ENCODE measurements around the gene ASCL3. TPM values are rescaled to one million over a fixed set of nuclear protein-coding genes. Genes with fewer than 3 reads are reported as not detected.

The ASCL3 gene
- polyA plus RNA-seq, 1 donor from 2014 or later, result not detected

- no peaks in the 10 kb centered on the region for H3K36me3 ChIP-seq (ENCODE audit: insufficient read depth, low read length)
Observed at GRCh38 chr11:8956860-8957259, 14.0 kb upstream of the ASCL3 start.

GRCh38 chr11:8948886-8949285 is 6.1 kb upstream of the ASCL3 start:
- no peaks in the 10 kb centered on the region for H3K36me3 ChIP-seq (ENCODE audit: insufficient read depth, low read length)
- no peak overlapping the region for H3K27ac ChIP-seq (ENCODE audit: low read length)
- H3K9me2 ChIP-seq (ENCODE audit: insufficient read depth, low read length), result no peaks in the 10 kb centered on the region
- no peaks in the 10 kb centered on the region for H4K20me1 ChIP-seq (ENCODE audit: insufficient read depth)
- H3K79me2 ChIP-seq (replicated peaks; ENCODE audit: insufficient read depth, low read length), result no peaks in the 10 kb centered on the region
- no peak overlapping the region for H2AFZ ChIP-seq (ENCODE audit: low read depth, low read length)
- no peak overlapping the region for H3K4me2 ChIP-seq (ENCODE audit: low read length)
- no peaks in the 10 kb centered on the region for H3F3A ChIP-seq (ENCODE audit: insufficient read depth, low read length, poor library complexity, severe bottlenecking)
- no peaks in the 10 kb centered on the region for H3K9me3 ChIP-seq (ENCODE audit: low read length)
- no peak overlapping the region for H3K4me3 ChIP-seq (ENCODE audit: low read length)
- no peaks in the 10 kb centered on the region for H3K27me3 ChIP-seq (ENCODE audit: insufficient read depth, low read depth, low read length)
- no peak overlapping the region for H3K9ac ChIP-seq (ENCODE audit: low read length)
- TF ChIP-seq EZH2 (IDR thresholded peaks at IDR 0.05; ENCODE audit: borderline replicate concordance, insufficient read depth, low read length, poor library complexity, severe bottlenecking), result no peak
- no peak for TF ChIP-seq EP300 (conservative IDR thresholded peaks at IDR 0.05; ENCODE audit: poor library complexity, severe bottlenecking)
- TF ChIP-seq RAD21 (conservative IDR thresholded peaks at IDR 0.05), result no peak
- TF ChIP-seq SMC3 (conservative IDR thresholded peaks at IDR 0.05; ENCODE audit: poor library complexity), result no peak
- TF ChIP-seq MXI1 (conservative IDR thresholded peaks at IDR 0.05; ENCODE audit: poor library complexity, severe bottlenecking), result no peak
- no peak for TF ChIP-seq TAF1 (IDR thresholded peaks at IDR 0.05; ENCODE audit: low read depth)
- TF ChIP-seq REST (IDR thresholded peaks at IDR 0.05; ENCODE audit: borderline replicate concordance), result no peak

More at GRCh38 chr11:8956860-8957259, 14.0 kb upstream of the ASCL3 start:
- Histone ChIP-seq H3K79me2 (replicated peaks; ENCODE audit: insufficient read depth, low read length) (peaks cover 2% of the 10 kb centered on the region), H4K20me1 (ENCODE audit: insufficient read depth) (no peaks in the 10 kb centered on the region), H3K9me3 (ENCODE audit: low read length) (no peaks in the 10 kb centered on the region), H3K27me3 (ENCODE audit: insufficient read depth, low read depth, low read length) (no peaks in the 10 kb centered on the region), H2AFZ (ENCODE audit: low read depth, low read length) (no peak overlapping the region), H3K4me3 (ENCODE audit: low read length) (no peak overlapping the region), H3F3A (ENCODE audit: insufficient read depth, low read length, poor library complexity, severe bottlenecking) (no peaks in the 10 kb centered on the region), H3K4me2 (ENCODE audit: low read length) (no peak overlapping the region), H3K9ac (ENCODE audit: low read length) (no peak overlapping the region), H3K9me2 (ENCODE audit: insufficient read depth, low read length) (no peaks in the 10 kb centered on the region), H3K27ac (ENCODE audit: low read length) (no peak overlapping the region)
- TF ChIP-seq CTCF (IDR thresholded peaks at IDR 0.05; ENCODE audit: poor library complexity, severe bottlenecking) (no peak), EP300 (conservative IDR thresholded peaks at IDR 0.05; ENCODE audit: poor library complexity, severe bottlenecking) (no peak), REST (IDR thresholded peaks at IDR 0.05; ENCODE audit: borderline replicate concordance) (no peak), EZH2 (IDR thresholded peaks at IDR 0.05; ENCODE audit: borderline replicate concordance, insufficient read depth, low read length, poor library complexity, severe bottlenecking) (no peak), RAD21 (conservative IDR thresholded peaks at IDR 0.05) (no peak), TAF1 (IDR thresholded peaks at IDR 0.05; ENCODE audit: low read depth) (no peak), SMC3 (conservative IDR thresholded peaks at IDR 0.05; ENCODE audit: poor library complexity) (no peak), POLR2AphosphoS5 (IDR thresholded peaks at IDR 0.05) (no peak), MXI1 (conservative IDR thresholded peaks at IDR 0.05; ENCODE audit: poor library complexity, severe bottlenecking) (no peak)
